IPS-18a (cell line): ENCODE data around the gene ALPK1.
"Not testable (repeated sequence)": the region's sequence is repeated elsewhere in the genome, so short reads cannot be mapped to it uniquely, and the experiment has no call there.

Experiments used
- H3K27ac ChIP-seq: one replicate; pipeline ENCODE4 v1.5.1; 2013; ENCODE audit warnings: low read length
- H3K27me3 ChIP-seq: one replicate; pipeline ENCODE4 v1.6.1; 2013; ENCODE audit warnings: mild to moderate bottlenecking, low read length; ENCODE audit not compliant: control insufficient read depth, insufficient read depth
- H3K36me3 ChIP-seq: one replicate; pipeline ENCODE4 v1.6.1; 2013; ENCODE audit warnings: low read depth, low read length; ENCODE audit not compliant: control insufficient read depth
- H3K4me1 ChIP-seq: one replicate; pipeline ENCODE4 v1.6.1; 2013; ENCODE audit warnings: low read depth, low read length; ENCODE audit not compliant: control insufficient read depth
- H3K4me3 ChIP-seq: one replicate; pipeline ENCODE4 v1.5.1; 2013; ENCODE audit warnings: low read length
- H3K9ac ChIP-seq: one replicate; pipeline ENCODE4 v1.6.1; 2013; ENCODE audit warnings: mild to moderate bottlenecking, low read length, moderate library complexity
- H3K9me3 ChIP-seq: one replicate; pipeline ENCODE4 v1.6.1; 2013; ENCODE audit warnings: low read depth, low read length; ENCODE audit not compliant: control insufficient read depth

Gene ALPK1

DNA sequence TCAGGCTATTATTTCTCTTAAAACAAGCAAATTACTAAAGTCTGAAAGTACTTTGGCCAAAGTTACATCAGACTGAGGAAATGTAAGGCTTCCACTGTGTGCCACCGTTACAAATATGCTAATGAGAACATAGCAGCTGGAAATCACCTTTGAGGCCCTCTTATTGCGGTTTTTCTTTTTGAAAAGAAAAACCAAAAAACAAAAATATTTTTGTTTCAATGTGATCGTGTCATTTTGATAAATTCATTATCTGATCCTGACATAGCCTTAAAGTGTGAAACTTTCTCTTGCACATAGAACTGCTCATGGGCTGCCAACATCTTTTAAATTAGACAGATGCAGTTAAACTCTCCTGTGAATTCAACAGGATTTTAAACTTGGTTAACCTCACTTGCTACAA, 8.7 kb upstream of the ALPK1 start:
- H3K4me3 ChIP-seq, result no peak overlapping the region
- peaks cover 3% of the 10 kb centered on the region for H3K4me1 ChIP-seq
- peaks cover 31% of the 10 kb centered on the region for H3K27me3 ChIP-seq
- H3K27ac ChIP-seq, result no peak overlapping the region
- H3K9ac ChIP-seq, result no peak overlapping the region
- no peaks in the 10 kb centered on the region for H3K9me3 ChIP-seq
- H3K36me3 ChIP-seq, result no peaks in the 10 kb centered on the region

GRCh38 chr4:112289407-112290253, 7.5 kb upstream of the ALPK1 start:
- H3K36me3 ChIP-seq, result no peaks in the 10 kb centered on the region
- peaks cover 3% of the 10 kb centered on the region for H3K4me1 ChIP-seq
- H3K27ac ChIP-seq, result no peak overlapping the region
- no peaks in the 10 kb centered on the region for H3K9me3 ChIP-seq
- peaks cover 20% of the 10 kb centered on the region for H3K27me3 ChIP-seq
- no peak overlapping the region for H3K4me3 ChIP-seq
- no peak overlapping the region for H3K9ac ChIP-seq

- H3K27me3 ChIP-seq, result peaks cover 13% of the 10 kb centered on the region
- H3K4me1 ChIP-seq, result peaks cover 3% of the 10 kb centered on the region
- H3K36me3 ChIP-seq, result no peaks in the 10 kb centered on the region
- H3K4me3 ChIP-seq, result no peak overlapping the region
- H3K9ac ChIP-seq, result no peak overlapping the region
- H3K9me3 ChIP-seq, result no peaks in the 10 kb centered on the region
- no peak overlapping the region for H3K27ac ChIP-seq
Observed at GRCh38 chr4:112290341-112290740, 6.8 kb upstream of the ALPK1 start.

DNA sequence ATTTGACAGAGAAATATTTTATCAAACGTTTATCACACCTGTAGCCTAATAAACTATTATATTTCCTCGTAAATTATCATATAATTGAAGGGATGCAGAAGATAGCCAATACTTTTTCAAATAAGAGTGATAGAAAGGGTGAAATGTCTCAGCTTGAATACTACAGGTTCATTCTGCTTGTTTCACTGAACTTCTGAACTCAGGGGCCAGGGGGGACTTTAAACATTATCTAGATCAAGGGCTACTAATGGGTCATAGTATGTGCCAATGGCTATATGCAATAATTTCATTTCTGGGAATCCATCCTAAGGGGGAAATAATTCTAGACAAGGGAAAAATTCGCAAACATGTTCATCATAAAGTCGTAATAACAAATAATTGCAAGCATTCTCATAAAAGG, 2.6 kb downstream of the ALPK1 start:
- H3K27ac ChIP-seq, result no peak overlapping the region

GRCh38 chr4:112302320-112303274, 5.4 kb downstream of the ALPK1 start:
- no peak overlapping the region for H3K9ac ChIP-seq
- no peak overlapping the region for H3K4me3 ChIP-seq
- no peaks in the 10 kb centered on the region for H3K4me1 ChIP-seq
- H3K27ac ChIP-seq, result no peak overlapping the region
- H3K9me3 ChIP-seq, result no peaks in the 10 kb centered on the region
- no peaks in the 10 kb centered on the region for H3K36me3 ChIP-seq
- no peaks in the 10 kb centered on the region for H3K27me3 ChIP-seq

More for the DNA sequence above, 2.6 kb downstream of the ALPK1 start:
- Histone ChIP-seq H3K4me1 (no peaks in the 10 kb centered on the region), H3K9ac (no peak overlapping the region), H3K4me3 (no peak overlapping the region), H3K27me3 (no peaks in the 10 kb centered on the region), H3K9me3 (no peaks in the 10 kb centered on the region), H3K36me3 (no peaks in the 10 kb centered on the region)

DNA sequence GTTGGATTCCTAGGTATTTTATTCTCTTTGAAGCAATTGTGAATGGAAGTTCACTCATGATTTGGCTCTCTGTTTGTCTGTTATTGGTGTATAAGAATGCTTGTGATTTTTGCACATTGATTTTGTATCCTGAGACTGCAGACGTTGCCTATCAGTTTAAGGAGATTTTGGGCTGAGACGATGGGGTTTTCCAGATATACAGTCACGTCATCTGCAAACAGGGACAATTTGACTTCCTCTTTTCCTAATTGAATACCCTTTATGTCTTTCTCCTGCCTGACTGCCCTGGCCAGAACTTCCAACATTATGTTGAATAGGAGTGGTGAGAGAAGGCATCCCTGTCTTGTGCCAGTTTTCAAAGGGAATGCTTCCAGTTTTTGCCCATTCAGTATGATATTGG, 8.3 kb downstream of the ALPK1 start:
- not testable (repeated sequence) for H3K4me3 ChIP-seq, H3K9ac ChIP-seq, H3K27me3 ChIP-seq, H3K4me1 ChIP-seq, H3K9me3 ChIP-seq, H3K27ac ChIP-seq, H3K36me3 ChIP-seq

GRCh38 chr4:112309263-112309791, 12.2 kb downstream of the ALPK1 start:
- H3K36me3 ChIP-seq, H3K27me3 ChIP-seq, H3K9ac ChIP-seq, H3K9me3 ChIP-seq, H3K27ac ChIP-seq: not testable (repeated sequence)
- Histone ChIP-seq H3K4me3 (peak overlapping the region; percentile 5), H3K4me1 (peaks cover 15% of the 10 kb centered on the region)

GRCh38 chr4:112311516-112311915, 14.3 kb downstream of the ALPK1 start:
- H3K27ac ChIP-seq, result no peak overlapping the region
- no peak overlapping the region for H3K9ac ChIP-seq

DNA sequence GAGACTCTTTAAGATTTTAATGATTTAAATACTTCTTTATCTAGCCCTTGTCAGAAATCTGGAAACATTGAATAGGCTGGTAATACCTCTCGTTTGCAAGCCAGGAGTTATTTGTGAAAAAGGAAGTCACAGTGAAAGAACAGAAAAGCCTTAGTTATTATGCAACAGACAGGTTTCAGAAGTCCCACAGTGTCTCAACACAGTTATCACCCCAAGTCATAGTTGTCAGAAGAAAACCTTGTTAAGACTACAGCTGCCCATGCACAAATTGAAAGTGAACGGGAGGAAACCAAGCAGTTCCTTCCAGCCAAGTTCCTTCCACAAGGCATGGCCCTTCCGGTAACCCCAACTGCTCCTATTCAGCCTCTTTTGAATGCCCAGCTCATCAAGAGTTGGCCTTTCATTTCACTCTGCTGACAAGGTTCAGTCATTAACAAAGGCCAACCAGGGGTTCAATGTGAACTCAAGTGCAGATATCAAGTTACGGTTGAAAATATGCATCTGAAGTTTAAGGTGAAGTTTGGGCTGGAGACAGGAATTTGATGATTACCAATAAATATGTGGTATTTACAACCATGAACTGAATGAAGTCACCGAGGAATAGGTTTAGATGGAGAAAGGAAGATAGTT, 15.6 kb downstream of the ALPK1 start:
- Histone ChIP-seq H3K27ac (no peak overlapping the region), H3K4me3 (no peak overlapping the region), H3K27me3 (no peaks in the 10 kb centered on the region), H3K4me1 (peaks cover 15% of the 10 kb centered on the region), H3K9ac (no peak overlapping the region), H3K9me3 (no peaks in the 10 kb centered on the region), H3K36me3 (no peaks in the 10 kb centered on the region)

More at GRCh38 chr4:112311516-112311915, 14.3 kb downstream of the ALPK1 start:
- Histone ChIP-seq H3K4me3 (no peak overlapping the region), H3K4me1 (peaks cover 15% of the 10 kb centered on the region), H3K36me3 (no peaks in the 10 kb centered on the region), H3K27me3 (no peaks in the 10 kb centered on the region), H3K9me3 (no peaks in the 10 kb centered on the region)

DNA sequence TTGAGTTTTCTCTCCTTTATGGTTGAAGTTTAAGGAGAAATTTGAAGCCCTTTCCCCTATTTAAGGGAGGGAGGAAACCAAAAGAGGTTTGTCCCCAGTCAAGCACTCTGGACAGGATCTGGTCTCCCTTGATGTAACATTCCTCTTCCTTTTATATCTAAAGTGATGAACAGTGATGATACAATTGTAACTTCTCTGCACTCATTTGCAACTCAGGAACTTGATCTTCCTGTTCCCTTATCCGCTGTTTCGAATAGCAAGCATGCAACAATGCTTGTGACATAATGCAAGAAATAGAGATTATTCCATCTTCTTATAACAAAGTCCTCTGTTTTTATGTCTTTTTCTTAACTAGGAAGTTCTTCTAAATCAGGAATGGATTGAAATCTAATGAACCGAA, 18.3 kb downstream of the ALPK1 start:
- H3K4me1 ChIP-seq, result peaks cover 6% of the 10 kb centered on the region
- H3K27me3 ChIP-seq, result no peaks in the 10 kb centered on the region
- H3K9ac ChIP-seq, result no peak overlapping the region
- H3K9me3 ChIP-seq, result no peaks in the 10 kb centered on the region
- H3K36me3 ChIP-seq, result no peaks in the 10 kb centered on the region
- no peak overlapping the region for H3K27ac ChIP-seq
- no peak overlapping the region for H3K4me3 ChIP-seq

DNA sequence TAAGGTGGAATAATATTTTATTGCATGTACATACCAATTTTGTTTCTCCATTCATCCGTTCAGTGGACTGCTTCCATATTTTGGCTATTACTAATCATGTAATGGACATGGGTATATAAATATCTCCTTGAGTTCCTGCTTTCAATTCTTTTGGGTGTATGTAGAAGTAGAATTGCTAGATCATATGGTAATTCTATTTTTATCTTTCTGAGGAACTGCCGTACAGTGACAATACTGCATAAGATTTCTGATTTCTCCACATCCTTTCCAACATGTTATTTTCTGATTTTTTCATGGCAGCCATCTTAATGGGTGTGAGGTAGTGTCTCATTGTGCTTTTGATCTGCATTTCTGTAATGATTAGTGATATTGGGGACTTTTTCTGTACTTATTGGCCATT, 19.2 kb downstream of the ALPK1 start:
- Histone ChIP-seq H3K9me3 (no peaks in the 10 kb centered on the region), H3K4me3 (no peak overlapping the region), H3K27ac (no peak overlapping the region), H3K36me3 (no peaks in the 10 kb centered on the region), H3K9ac (no peak overlapping the region), H3K27me3 (no peaks in the 10 kb centered on the region), H3K4me1 (peaks cover 6% of the 10 kb centered on the region)
